Epithelial cell of prostate (primary cell): ENCODE results near the gene STAT3.
A peak's percentile ranks its signal among the peaks of the same experiment; 100 is the strongest.

Experiments
- DNase-seq: peaks from one replicate; pipeline ENCODE4 v3.0.0-alpha.2; 2011; ENCODE audit warnings: low read depth, low spot score
- H3K27ac ChIP-seq: fragments of 450-650 bp; 2 replicates; pipeline ENCODE4 v1.5.1; 2017; ENCODE audit warnings: mild to moderate bottlenecking

STAT3 gene

GRCh38 chr17:42359133-42359532 is 29.1 kb downstream of the STAT3 start:
- no peak overlapping the region for H3K27ac ChIP-seq
- DNase-seq, result no peak

DNA sequence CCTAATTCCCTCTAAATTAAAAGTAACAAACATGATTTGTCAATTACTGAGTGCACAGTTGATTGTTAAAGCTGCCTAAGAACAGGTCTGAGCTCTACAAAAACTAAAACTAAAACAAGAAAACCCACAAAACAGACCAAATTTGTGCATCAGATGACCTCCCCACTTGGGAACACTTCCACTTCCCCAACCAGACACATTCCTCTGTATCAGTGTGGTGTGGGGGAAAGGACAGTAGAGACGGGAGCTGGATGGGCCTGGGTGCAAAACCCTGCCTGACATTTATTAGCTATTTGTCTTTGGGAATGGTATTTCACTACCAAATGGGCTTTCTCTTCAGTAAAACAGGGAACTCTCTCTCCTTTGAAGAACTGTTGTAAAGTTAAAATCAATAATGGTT is 29.8 kb downstream of the STAT3 start:
- no peak overlapping the region for H3K27ac ChIP-seq
- DNase-seq, result no peak

- H3K27ac ChIP-seq, result no peak overlapping the region
- DNase-seq, result no peak
These were observed 33.0 kb downstream of the STAT3 start for GRCh38 chr17:42354956-42355843.

- H3K27ac ChIP-seq, result no peak overlapping the region
These were observed 40.1 kb downstream of the STAT3 start for GRCh38 chr17:42348104-42348503.

GRCh38 chr17:42347606-42348005 is 40.6 kb downstream of the STAT3 start:
- no peak overlapping the region for H3K27ac ChIP-seq
- no peak for DNase-seq

More at GRCh38 chr17:42348104-42348503, 40.1 kb downstream of the STAT3 start:
- DNase-seq, result no peak

GRCh38 chr17:42347198-42347597 is 41.0 kb downstream of the STAT3 start:
- DNase-seq, result no peak
- H3K27ac ChIP-seq, result no peak overlapping the region

- H3K27ac ChIP-seq, result no peak overlapping the region
- DNase-seq, result no peak
These were observed 41.8 kb downstream of the STAT3 start for GRCh38 chr17:42346481-42346880.

GRCh38 chr17:42345396-42346073 is 42.7 kb downstream of the STAT3 start:
- no peak overlapping the region for H3K27ac ChIP-seq
- no peak for DNase-seq

DNA sequence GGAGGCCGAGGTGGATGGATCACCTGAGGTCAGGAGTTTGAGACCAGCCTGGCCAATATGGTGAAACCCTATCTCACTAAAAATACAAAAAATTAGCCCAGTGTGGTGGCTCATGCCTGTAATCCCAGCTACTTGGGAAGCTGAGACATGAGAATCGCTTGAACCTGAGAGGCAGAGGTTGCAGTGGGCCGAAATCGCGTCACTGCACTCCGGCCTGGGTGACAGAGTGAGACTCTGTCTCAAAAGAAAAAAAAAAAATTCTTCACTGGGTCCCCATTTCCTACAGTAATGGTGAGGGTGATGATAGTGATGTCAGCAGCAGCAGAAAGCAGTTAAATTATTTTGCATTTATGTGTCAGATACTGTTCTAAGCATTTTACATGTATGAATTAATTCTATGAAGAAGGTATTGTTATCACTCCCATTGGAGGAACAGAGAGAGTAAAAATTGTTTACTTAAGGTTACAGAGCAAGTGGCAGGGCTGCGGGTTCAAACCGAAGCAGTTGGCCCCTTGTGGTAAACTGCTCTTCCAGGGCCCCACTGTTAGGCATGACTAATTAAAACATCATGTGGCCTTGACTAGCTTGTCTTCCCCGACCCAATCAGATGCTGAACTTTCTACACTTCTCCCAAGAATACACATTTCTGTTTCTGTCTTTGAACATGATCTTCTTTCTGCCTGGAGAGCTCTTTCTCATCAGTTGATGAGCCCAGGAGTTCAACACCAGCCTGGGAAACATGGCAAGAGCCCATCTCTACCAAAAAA is 45.8 kb downstream of the STAT3 start:
- DNase-seq, result no peak
- H3K27ac ChIP-seq, result no peak overlapping the region

- H3K27ac ChIP-seq, result no peak overlapping the region
- DNase-seq, result no peak
These were observed 46.7 kb downstream of the STAT3 start for GRCh38 chr17:42341568-42341967.

DNA sequence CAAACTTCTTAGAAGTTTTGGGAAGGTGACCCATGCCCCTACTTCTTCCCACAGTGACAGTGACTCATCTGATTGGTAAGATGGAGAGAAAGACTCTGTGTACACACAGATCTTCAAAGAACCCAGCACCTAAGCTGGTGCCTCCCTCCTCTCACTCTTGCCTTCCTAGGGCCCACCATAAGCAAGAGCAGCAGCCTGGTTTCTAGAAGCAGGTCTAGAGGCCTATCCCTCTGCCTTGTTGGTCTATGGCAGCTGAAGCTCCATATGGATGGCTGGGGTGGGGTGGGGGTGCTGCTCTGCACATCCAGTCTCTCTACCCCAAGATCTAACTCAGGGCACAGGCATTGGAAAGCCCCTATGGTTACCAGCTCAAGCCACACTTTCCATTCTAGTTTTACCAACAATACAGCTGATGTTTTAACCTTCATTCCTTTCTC is 47.5 kb downstream of the STAT3 start:
- DNase-seq, result no peak
- H3K27ac ChIP-seq, result no peak overlapping the region

DNA sequence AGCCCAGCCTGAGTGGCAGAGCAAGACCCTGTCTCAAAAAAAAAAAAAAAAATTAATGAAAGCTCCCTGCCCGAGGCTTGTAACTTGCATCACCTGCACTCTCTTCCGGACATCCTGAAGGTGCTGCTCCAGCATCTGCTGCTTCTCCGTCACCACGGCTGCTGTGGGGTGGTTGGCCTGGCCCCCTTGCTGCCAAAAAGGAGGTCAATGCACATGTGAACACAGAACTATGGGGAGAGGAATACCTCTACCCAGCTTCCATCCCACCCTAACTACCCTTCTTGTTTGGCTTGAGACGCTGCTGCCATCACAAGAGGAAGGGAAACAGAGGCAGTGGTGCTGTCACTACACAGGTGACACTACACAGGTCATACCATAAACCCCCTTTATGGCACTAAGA is 49.0 kb downstream of the STAT3 start:
- no peak overlapping the region for H3K27ac ChIP-seq

DNA sequence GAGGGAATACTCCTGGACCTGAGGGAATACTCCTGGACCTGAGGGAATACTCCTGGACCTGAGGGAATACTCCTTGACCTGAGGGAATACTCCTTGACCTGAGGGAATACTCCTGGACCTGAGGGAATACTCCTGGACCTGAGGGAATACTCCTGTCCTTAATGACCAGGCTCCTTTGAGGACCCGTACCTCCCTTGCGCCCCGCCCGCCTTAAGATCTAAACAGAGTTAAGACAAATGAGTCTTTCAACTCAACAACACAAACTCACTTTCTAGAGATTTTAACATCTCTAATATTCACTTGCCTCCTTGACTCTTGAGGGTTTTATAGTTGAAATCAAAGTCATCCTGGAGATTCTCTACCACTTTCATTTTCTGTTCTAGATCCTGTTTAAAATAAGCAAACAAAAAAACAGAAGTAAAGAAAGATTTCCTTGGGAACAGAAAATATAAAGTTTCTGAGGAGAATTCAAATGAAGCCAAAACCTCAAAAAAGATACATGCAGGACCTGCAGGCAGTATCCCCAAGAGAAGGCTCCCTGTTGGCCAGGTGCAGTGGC is 49.7 kb downstream of the STAT3 start:
- no peak overlapping the region for H3K27ac ChIP-seq
- no peak for DNase-seq

More for the DNA sequence above, 49.0 kb downstream of the STAT3 start:
- no peak for DNase-seq

DNA sequence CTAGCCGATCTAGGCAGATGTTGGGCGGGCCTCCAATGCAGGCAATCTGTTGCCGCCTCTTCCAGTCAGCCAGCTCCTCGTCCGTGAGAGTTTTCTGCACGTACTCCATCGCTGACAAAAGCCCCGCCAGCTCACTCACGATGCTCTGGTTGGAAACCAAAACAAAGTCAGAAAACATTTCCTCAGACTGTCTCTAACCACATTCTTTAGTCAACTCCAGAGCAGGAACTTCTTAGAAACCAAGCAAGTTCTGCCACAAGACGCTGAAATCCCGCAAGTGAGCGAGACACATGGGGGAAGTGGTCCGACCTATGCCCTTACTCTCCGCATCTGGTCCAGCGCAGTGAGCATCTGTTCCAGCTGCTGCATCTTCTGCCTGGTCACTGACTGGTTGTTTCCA is 50.8 kb downstream of the STAT3 start:
- no peak for DNase-seq
- no peak overlapping the region for H3K27ac ChIP-seq

DNA sequence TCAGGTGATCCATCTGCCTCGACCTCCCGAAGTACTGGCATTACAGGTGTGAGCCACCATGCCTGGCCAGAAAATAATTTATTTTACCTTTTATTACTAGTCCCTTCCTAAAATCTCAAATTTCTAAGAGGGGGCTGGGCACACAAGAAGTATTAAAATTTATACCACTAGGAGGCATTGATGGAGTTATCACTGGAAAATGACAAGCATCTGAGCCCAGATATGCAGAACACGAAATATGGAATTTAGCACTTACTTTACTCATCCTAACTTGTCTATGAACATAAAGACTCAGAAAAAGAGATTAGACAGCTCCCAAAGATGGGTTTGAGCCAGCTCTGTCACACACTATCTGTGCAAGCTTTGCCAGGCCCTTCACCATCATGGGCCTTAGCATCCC is 53.6 kb downstream of the STAT3 start:
- DNase-seq, result no peak
- H3K27ac ChIP-seq, result no peak overlapping the region

GRCh38 chr17:42333053-42333452 is 55.2 kb downstream of the STAT3 start:
- H3K27ac ChIP-seq, result no peak overlapping the region
- no peak for DNase-seq

DNA sequence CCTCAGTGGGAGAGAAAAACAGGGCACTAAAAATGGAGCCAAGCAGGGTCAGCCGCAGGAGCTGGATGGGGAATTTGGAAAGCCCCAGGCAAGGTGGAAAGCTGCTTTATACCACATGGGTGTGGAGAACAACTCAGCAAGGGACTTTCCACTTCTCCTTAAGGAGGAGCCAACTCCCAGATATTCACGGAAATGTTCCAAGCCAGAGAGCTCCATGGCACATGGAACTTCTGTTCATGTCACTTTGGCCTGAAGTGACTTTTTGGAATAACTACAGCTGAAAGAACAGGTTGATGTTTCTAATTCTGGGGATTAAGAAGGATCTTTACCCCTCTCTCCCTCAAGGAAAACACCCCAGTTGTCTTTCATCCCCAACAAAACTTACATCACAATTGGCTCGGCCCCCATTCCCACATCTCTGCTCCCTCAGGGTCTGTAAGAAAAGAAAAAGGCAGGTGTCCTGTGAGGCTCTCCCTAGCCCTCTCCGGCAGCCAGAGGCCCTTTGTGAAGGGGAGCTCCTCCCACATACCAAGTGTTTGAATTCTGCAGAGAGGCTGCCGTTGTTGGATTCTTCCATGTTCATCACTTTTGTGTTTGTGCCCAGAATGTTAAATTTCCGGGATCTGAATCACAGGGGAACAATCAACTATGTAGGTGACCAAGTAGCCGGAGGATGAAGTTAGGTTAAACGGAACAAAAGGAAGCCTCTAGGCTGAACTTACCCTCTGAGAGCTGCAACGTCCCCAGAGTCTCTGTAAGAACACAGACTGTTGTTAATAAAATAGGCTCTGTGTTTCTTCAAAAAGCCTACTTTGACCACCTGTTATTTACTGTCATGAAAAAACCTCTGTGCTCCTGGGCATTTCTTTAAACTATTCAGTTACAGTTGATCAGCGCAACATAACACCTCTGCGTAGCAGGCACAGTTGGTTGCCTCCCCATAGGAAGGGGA is 58.9 kb downstream of the STAT3 start:
- H3K27ac ChIP-seq, result peak overlapping the region; percentile 92
- DNase-seq, result peak; percentile 31

DNA sequence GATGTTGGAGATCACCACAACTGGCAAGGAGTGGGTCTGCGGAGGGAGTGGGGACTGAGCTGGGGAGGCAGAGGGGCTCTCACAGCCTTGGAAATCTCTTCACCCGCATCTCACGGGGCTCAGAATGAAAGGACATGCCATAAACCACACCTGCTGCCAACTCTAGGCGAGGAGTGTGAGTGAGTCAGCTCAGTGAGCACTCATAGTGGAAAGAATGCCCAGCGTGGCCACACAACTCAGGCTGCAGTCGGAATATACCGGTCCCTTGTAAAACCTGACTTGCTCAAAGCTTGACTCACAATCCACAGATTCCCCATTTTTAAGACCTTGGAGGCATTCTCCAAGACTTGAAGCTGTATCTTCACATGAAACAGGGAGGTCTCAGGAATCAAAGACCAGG is 63.2 kb downstream of the STAT3 start:
- peak; percentile 78 for DNase-seq
- peak overlapping the region; percentile 86 for H3K27ac ChIP-seq

GRCh38 chr17:42323268-42323773 is 64.9 kb downstream of the STAT3 start:
- no peak for DNase-seq
- no peak overlapping the region for H3K27ac ChIP-seq
